Fibroblast of lung (primary cell): Measurements from ENCODE around the gene DNAJB2. TPM values are rescaled to one million over a fixed set of nuclear protein-coding genes. Genes with fewer than 3 reads are reported as not detected.

ENCODE experiments used
- DNase-seq, 2 donors: peaks; one replicate each; pipeline versions ENCODE4 v3.0.0 to v3.0.0-alpha.2; 2010; ENCODE audit warnings: low read depth in 2 of 2
- H2AFZ ChIP-seq: 2 replicates; pipeline ENCODE4 v1.5.1; 2012; ENCODE audit warnings: low read length, control low read depth, inconsistent platforms
- H3K27ac ChIP-seq: 2 replicates; pipeline ENCODE4 v1.5.1; 2011; ENCODE audit warnings: low read length, control low read depth; ENCODE audit not compliant: insufficient read depth
- H3K27me3 ChIP-seq: 2 replicates; pipeline ENCODE4 v1.5.1; 2011; ENCODE audit warnings: mild to moderate bottlenecking, low read length; ENCODE audit not compliant: control insufficient read depth, insufficient read depth
- H3K36me3 ChIP-seq: 2 replicates; pipeline ENCODE4 v1.5.1; 2011; ENCODE audit warnings: low read length; ENCODE audit not compliant: control insufficient read depth, insufficient read depth
- H3K4me1 ChIP-seq: 2 replicates; pipeline ENCODE4 v1.5.1; 2011; ENCODE audit warnings: low read length; ENCODE audit not compliant: control insufficient read depth, insufficient read depth; ENCODE audit errors: extremely low read depth
- H3K4me2 ChIP-seq: 2 replicates; pipeline ENCODE4 v1.5.1; 2011; ENCODE audit warnings: low read length, control low read depth; ENCODE audit not compliant: insufficient read depth; ENCODE audit errors: extremely low read depth
- H3K4me3 ChIP-seq, 4 experiments: fragments of 200-600 bp in 1 of 4; sonication (generic) in 1 of 4; replicated peaks in 1 of 4; 2 replicates each; pipeline ENCODE4 v1.5.1; 2011 to 2016; ENCODE audit warnings: low read length in 4 of 4, low read depth in 3 of 4, mild to moderate bottlenecking in 3 of 4, control low read depth in 2 of 4, inconsistent platforms in 1 of 4, mixed read lengths in 1 of 4; ENCODE audit not compliant: insufficient read depth in 1 of 4; ENCODE audit errors: control extremely low read depth in 1 of 4
- H3K79me2 ChIP-seq: 2 replicates; pipeline ENCODE4 v1.5.1; 2012; ENCODE audit warnings: mild to moderate bottlenecking, low read length, inconsistent platforms; ENCODE audit not compliant: control insufficient read depth, insufficient read depth
- H3K9ac ChIP-seq: 2 replicates; pipeline ENCODE4 v1.5.1; 2011; ENCODE audit warnings: mild to moderate bottlenecking, low read length, control low read depth; ENCODE audit not compliant: insufficient read depth
- H3K9me3 ChIP-seq: 2 replicates; pipeline ENCODE4 v1.5.1; 2012; ENCODE audit warnings: low read depth, low read length; ENCODE audit not compliant: control insufficient read depth, insufficient read depth
- H4K20me1 ChIP-seq: 2 replicates; pipeline ENCODE4 v1.5.1; 2011; ENCODE audit warnings: low read length; ENCODE audit not compliant: control insufficient read depth, insufficient read depth; ENCODE audit errors: extremely low read depth
- CTCF ChIP-seq, 2 donors: IDR thresholded peaks in 1 of 2; conservative IDR thresholded peaks in 1 of 2; 1 replicate in 1 of 2; 2 replicates in 1 of 2; pipeline ENCODE4 v1.5.1; 2011 to 2012; ENCODE audit warnings: low read length in 2 of 2, control low read depth in 1 of 2, inconsistent platforms in 1 of 2, low read depth in 1 of 2, mild to moderate bottlenecking in 1 of 2
- EZH2 ChIP-seq: IDR thresholded peaks from 2 replicates; pipeline ENCODE4 v1.5.1; 2012; ENCODE audit warnings: low read length, control low read depth, mild to moderate bottlenecking; ENCODE audit errors: missing control alignments
- polyA plus RNA-seq, 2 donors: library from polyadenylated mRNA; depleted of rRNA in 1 of 2; stranded (reverse) in 1 of 2; unstranded in 1 of 2; fragments of >200 nt; gene quantifications; 2 replicates each; pipeline ENCODE4 v1.2.1, GENCODE V29; 2011 to 2012; ENCODE audit warnings: missing spikeins in 1 of 2
- total RNA-seq: library from RNA; depleted of rRNA; stranded (reverse); fragments of >200 nt; gene quantifications from 2 replicates; pipeline ENCODE4 v1.2.1, GENCODE V29; 2014

Gene DNAJB2
- total and polyA plus RNA-seq, 2 donors (not counting 1 experiment from before 2014, with no cell fraction given) = 29.8 to 81.3 TPM

DNA sequence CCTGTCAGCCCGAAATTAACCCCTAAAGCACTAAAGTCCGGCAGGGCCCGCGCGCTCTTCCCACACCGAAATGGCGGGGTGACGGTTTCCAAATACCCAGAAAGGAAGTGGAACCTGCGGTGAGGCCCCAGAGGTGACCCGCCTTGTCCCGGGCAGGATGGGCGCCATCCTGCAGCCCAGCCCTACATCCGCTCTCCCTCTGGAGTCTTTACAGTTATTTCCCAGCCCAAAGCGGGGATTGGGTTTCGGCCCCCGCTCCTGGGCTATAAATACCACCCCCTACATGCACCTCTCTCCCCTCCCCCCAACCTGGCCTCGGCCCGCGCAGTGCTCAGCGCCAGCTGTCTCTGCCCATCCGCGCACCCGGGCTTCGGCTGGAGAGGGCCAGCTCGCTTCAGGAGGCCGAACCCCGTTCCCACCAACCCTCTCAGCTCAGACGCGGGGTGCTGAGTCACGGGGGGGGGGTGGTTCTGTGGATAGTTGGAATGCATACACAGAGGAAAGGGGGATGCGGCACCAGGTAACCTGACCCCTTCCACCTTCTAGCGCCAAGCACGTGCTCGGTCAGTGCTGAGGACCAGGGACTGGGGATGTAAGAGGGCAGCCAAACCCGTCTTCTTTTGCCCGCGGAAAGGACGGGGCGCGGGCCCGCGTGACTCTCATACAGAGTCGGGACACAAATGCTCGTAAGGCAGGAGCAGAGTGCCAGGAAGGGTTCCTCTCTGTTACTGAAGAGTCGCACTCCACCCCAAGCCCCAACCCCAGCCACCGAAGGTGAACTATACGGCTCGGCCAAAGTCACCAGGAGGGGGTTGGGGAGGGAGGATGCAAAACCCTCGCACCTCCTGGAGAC is 26.0 kb upstream of the DNAJB2 start, which contains the start of gene TUBA4B:
Gene TUBA4B, plus strand, starts transcription at position 344 of the 853 bp plus-strand sequence. Its CDS starts 165 bp downstream, at position 509.
- peak within 1 kb of the TSS; percentile 98 for H3K4me2 ChIP-seq
- TF ChIP-seq EZH2 (no peak), CTCF (conservative IDR thresholded peaks at IDR 0.05 in 1 of 2, IDR thresholded peaks at IDR 0.05 in 1 of 2; ENCODE audit: low read depth in 1 of 2, low read length in 2 of 2) (no peak)
- H3K4me3 ChIP-seq = peak within 1 kb of the TSS; percentile 39 to 66 (median 52)
- H3K9me3 ChIP-seq = no peaks in the 10 kb centered on the region
- peaks cover 12% of the 10 kb centered on the region for H3K27me3 ChIP-seq
- H3K79me2 ChIP-seq = no peaks in the 10 kb centered on the region
- peaks cover 8% of the 10 kb centered on the region for H3K36me3 ChIP-seq
- peaks cover 23% of the 10 kb centered on the region for H3K4me1 ChIP-seq
- H3K9ac ChIP-seq = peak within 1 kb of the TSS; percentile 40
- H3K27ac ChIP-seq = peak within 1 kb of the TSS; percentile 10
- peak within 1 kb of the TSS; percentile 67 for H2AFZ ChIP-seq
- peak in 1 of 2 donors; percentile 50 for DNase-seq
- no peaks in the 10 kb centered on the region for H4K20me1 ChIP-seq

GRCh38 chr2:219253753-219254589 is 25.2 kb upstream of the DNAJB2 start, which contains the start of gene TUBA4A:
TUBA4A (minus strand) TSS chr2:219253918; CDS start chr2:219253858, 60 bp downstream.
- H4K20me1 ChIP-seq = no peaks in the 10 kb centered on the region
- peak within 1 kb of the TSS; percentile 40 for H3K9ac ChIP-seq
- peaks cover 5% of the 10 kb centered on the region for H3K36me3 ChIP-seq
- H3K27ac ChIP-seq = peak within 1 kb of the TSS; percentile 10
- H3K4me3 ChIP-seq = peak within 1 kb of the TSS; percentile 39 to 66 (median 52)
- peaks cover 12% of the 10 kb centered on the region for H3K27me3 ChIP-seq
- no peaks in the 10 kb centered on the region for H3K9me3 ChIP-seq
- no peaks in the 10 kb centered on the region for H3K79me2 ChIP-seq
- peak within 1 kb of the TSS; percentile 67 for H2AFZ ChIP-seq
- peak; percentile 51 to 52 for DNase-seq
- H3K4me2 ChIP-seq = peak within 1 kb of the TSS; percentile 98
- peaks cover 20% of the 10 kb centered on the region for H3K4me1 ChIP-seq
- TF ChIP-seq EZH2 (peak; percentile 74), CTCF (conservative IDR thresholded peaks at IDR 0.05 in 1 of 2, IDR thresholded peaks at IDR 0.05 in 1 of 2; ENCODE audit: low read depth in 1 of 2, low read length in 2 of 2) (no peak)
